ENCODE results near the gene ACOT6. TPM values are rescaled to one million over a fixed set of nuclear protein-coding genes. Genes with fewer than 3 reads are reported as not detected.

The ACOT6 gene
- total and polyA plus RNA-seq, 8 donors = not detected

DNA sequence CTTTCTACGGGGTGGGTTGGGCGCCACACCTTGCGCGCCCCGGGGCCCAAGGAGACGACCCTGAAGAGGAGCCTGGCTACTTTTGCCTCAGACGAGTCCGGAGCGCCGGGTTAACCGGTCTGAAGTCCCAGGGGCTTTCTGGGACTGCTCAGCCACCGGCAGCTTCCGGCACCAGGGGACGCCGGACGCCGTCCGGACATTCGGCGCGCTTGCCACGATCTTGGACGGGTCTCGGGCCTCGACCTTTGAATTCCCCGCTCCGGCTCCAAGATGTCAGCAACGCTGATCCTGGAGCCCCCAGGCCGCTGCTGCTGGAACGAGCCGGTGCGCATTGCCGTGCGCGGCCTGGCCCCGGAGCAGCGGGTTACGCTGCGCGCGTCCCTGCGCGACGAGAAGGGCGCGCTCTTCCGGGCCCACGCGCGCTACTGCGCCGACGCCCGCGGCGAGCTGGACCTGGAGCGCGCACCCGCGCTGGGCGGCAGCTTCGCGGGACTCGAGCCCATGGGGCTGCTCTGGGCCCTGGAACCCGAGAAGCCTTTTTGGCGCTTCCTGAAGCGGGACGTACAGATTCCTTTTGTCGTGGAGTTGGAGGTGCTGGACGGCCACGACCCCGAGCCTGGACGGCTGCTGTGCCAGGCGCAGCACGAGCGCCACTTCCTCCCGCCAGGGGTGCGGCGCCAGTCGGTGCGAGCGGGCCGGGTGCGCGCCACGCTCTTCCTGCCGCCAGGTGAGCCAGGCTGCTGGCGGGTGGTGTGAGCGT is 20.4 kb upstream of the ACOT6 start, which contains the start of gene ACOT4:
Gene ACOT4, plus strand, starts transcription at position 184 of the 760 bp plus-strand sequence. Its CDS starts 87 bp downstream, at position 271.
- TF ChIP-seq, protein P1, sequence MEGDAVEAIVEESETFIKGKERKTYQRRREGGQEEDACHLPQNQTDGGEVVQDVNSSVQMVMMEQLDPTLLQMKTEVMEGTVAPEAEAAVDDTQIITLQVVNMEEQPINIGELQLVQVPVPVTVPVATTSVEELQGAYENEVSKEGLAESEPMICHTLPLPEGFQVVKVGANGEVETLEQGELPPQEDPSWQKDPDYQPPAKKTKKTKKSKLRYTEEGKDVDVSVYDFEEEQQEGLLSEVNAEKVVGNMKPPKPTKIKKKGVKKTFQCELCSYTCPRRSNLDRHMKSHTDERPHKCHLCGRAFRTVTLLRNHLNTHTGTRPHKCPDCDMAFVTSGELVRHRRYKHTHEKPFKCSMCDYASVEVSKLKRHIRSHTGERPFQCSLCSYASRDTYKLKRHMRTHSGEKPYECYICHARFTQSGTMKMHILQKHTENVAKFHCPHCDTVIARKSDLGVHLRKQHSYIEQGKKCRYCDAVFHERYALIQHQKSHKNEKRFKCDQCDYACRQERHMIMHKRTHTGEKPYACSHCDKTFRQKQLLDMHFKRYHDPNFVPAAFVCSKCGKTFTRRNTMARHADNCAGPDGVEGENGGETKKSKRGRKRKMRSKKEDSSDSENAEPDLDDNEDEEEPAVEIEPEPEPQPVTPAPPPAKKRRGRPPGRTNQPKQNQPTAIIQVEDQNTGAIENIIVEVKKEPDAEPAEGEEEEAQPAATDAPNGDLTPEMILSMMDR (IDR thresholded peaks at IDR 0.05) = peak in 3 of 7 experiments; percentile 12 to 19 (median 18)
- TF ChIP-seq EP300 (IDR thresholded peaks at IDR 0.05) (no peak), POLR2A (IDR thresholded peaks at IDR 0.05) (no peak), POLR2AphosphoS5 (IDR thresholded peaks at IDR 0.05) (peak in 1 of 3 donors; percentile 26)
- 1 to 10% (median 1%) methylated on average over 13 to 89 of the region's 89 CpGs for WGBS, 5 donors
- peak; percentile 55 to 81 for DNase-seq

DNA sequence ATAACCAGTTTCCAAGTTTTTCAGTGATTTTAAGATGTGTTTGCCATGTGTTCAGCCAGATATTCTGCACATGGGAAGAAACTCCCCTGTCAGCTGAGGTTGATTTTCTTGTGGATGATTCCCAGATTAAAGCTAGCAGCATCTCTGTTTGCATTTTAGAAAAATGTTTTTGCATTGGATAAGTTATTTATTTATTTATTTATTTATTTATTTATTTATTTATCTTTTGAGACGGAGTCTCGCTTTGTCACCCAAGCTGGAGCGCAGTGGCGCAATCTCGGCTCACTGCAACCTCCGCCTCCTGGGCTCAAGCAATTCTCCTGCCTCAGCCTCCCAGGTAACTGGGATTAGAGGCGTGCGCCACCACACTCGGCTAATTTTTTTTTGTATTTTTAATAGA is 17.8 kb upstream of the ACOT6 start:
- H3K27ac ChIP-seq = no peak overlapping the region
- H3K9me3 ChIP-seq = no peaks in the 10 kb centered on the region
- 87 to 98% (median 94%) methylated on average over 9 of the region's 9 CpGs for WGBS, 5 donors
- DNase-seq = no peak
- TF ChIP-seq, protein P1 (IDR thresholded peaks at IDR 0.05) = no peak
- no peak for TF ChIP-seq EP300 (IDR thresholded peaks at IDR 0.05)
- no peak for TF ChIP-seq POLR2AphosphoS5 (IDR thresholded peaks at IDR 0.05)
- no peak for TF ChIP-seq POLR2A (IDR thresholded peaks at IDR 0.05)
- peaks cover 0 to 13% (median 12%) of the 10 kb centered on the region in 4 donors for H3K4me1 ChIP-seq
- no peaks in the 10 kb centered on the region for H3K36me3 ChIP-seq
- no peak overlapping the region for H3K4me3 ChIP-seq
- intact Hi-C loops (cut with DNase I; ENCODE audit: low total_unique reads) = no loop called here
- H3K27me3 ChIP-seq = no peaks in the 10 kb centered on the region

More for the DNA sequence above, 20.4 kb upstream of the ACOT6 start, which contains the start of gene ACOT4:
- H3K27ac ChIP-seq = peak within 1 kb of the TSS; percentile 52 to 70 (median 63)
- H3K36me3 ChIP-seq = no peaks in the 10 kb centered on the region
- H3K27me3 ChIP-seq = no peaks in the 10 kb centered on the region
- peaks cover 0 to 13% (median 12%) of the 10 kb centered on the region in 4 donors for H3K4me1 ChIP-seq
- intact Hi-C loops (cut with DNase I; ENCODE audit: low total_unique reads) = no loop called here
- no peaks in the 10 kb centered on the region for H3K9me3 ChIP-seq
- peak within 1 kb of the TSS; percentile 63 to 83 (median 65) for H3K4me3 ChIP-seq

DNA sequence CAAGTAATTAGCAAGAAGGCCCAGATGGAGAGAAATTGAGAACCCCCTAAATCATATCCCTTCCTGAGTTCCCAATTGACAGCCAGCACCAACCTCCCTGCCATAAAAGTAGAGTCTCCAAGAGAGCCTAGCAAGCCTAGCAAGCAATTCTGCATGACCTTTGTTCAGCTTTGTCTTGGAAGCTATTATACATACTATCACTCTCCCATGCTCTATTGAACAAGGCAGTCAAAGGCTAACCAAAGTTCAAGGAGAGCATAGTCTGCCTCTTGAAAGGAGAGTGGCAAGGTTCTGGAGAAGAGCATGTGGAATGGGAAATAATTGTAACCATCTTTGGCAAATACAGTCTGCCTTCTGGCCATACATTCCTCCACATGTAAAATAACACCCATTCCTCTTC is 12.8 kb upstream of the ACOT6 start:
- no peaks in the 10 kb centered on the region for H3K4me1 ChIP-seq
- no peak overlapping the region for H3K4me3 ChIP-seq
- H3K36me3 ChIP-seq = no peaks in the 10 kb centered on the region
- H3K9me3 ChIP-seq = no peaks in the 10 kb centered on the region
- intact Hi-C loops (cut with DNase I; ENCODE audit: low total_unique reads) = no loop called here
- no peak overlapping the region for H3K27ac ChIP-seq
- no peaks in the 10 kb centered on the region for H3K27me3 ChIP-seq
- DNase-seq = peak in 1 of 2 donors; percentile 7
- TF ChIP-seq POLR2A (IDR thresholded peaks at IDR 0.05) = no peak
- TF ChIP-seq, protein P1 (IDR thresholded peaks at IDR 0.05) = no peak
- TF ChIP-seq POLR2AphosphoS5 (IDR thresholded peaks at IDR 0.05) = no peak
- no peak for TF ChIP-seq EP300 (IDR thresholded peaks at IDR 0.05)

DNA sequence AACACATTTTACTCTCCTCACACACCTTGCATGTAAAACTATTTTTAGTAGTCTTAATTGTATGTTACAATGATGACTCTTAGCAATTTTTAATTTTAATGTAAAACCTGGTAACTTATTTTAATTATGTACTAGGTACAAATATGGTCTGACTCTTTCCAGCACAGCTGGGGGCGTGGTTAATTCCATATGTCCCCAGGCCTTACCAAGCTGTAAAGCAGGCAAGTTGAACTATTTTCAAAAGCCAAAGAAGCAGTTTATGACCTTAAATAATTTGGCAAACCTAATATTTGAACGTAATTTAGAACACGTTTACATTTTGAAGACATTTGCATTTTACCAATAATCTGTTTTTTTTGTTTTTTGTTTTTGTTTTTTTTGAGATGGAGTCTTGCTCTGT is 9.3 kb upstream of the ACOT6 start:
- DNase-seq = no peak
- no peak overlapping the region for H3K4me3 ChIP-seq
- intact Hi-C loops (cut with DNase I; ENCODE audit: low total_unique reads) = no loop called here
- WGBS, 5 donors = 72 to 86% (median 81%) methylated on average over 3 of the region's 3 CpGs
- no peak for TF ChIP-seq POLR2AphosphoS5 (IDR thresholded peaks at IDR 0.05)
- TF ChIP-seq, protein P1 (IDR thresholded peaks at IDR 0.05) = no peak
- no peak for TF ChIP-seq POLR2A (IDR thresholded peaks at IDR 0.05)
- no peak for TF ChIP-seq EP300 (IDR thresholded peaks at IDR 0.05)
- H3K27ac ChIP-seq = no peak overlapping the region
- H3K4me1 ChIP-seq = no peaks in the 10 kb centered on the region
- H3K9me3 ChIP-seq = no peaks in the 10 kb centered on the region
- H3K27me3 ChIP-seq = no peaks in the 10 kb centered on the region
- H3K36me3 ChIP-seq = no peaks in the 10 kb centered on the region

Measured in stomach (tissue), 9 donors.